Inflammatory macrophage (primary cell): ENCODE measurements around the gene GAB3.
"Not testable (repeated sequence)": the region's sequence is repeated elsewhere in the genome, so short reads cannot be mapped to it uniquely, and the experiment has no call there.

Source experiments
- DNase-seq, 2 donors: peaks; one replicate each; pipeline ENCODE4 v3.0.0-alpha.2; 2020 to 2022

The GAB3 gene

GRCh38 chrX:154655786-154656185 is 95.1 kb downstream of the GAB3 start:
- DNase-seq = no peak

- DNase-seq = no peak
These were observed 95.5 kb downstream of the GAB3 start for GRCh38 chrX:154655346-154655745.

GRCh38 chrX:154654925-154655324 is 96.0 kb downstream of the GAB3 start:
- DNase-seq = no peak

GRCh38 chrX:154654372-154654771 is 96.5 kb downstream of the GAB3 start:
- no peak for DNase-seq

- DNase-seq = not testable (repeated sequence)
These were observed 97.5 kb downstream of the GAB3 start, which contains the start of gene CTAG2 for GRCh38 chrX:154653413-154653812. Gene CTAG2, minus strand, starts transcription at chrX:154653579. Its CDS starts 64 bp downstream, at chrX:154653515.

GRCh38 chrX:154653048-154653401 is 97.9 kb downstream of the GAB3 start:
- DNase-seq = no peak

- DNase-seq = no peak
These were observed 98.4 kb downstream of the GAB3 start for GRCh38 chrX:154652311-154653047.

GRCh38 chrX:154650221-154650510 is 100.7 kb downstream of the GAB3 start:
- DNase-seq = peak; percentile 48 to 68

- DNase-seq = no peak
These were observed 101.2 kb downstream of the GAB3 start for GRCh38 chrX:154649503-154650220.

- DNase-seq = no peak
These were observed 101.9 kb downstream of the GAB3 start for GRCh38 chrX:154648931-154649330.

GRCh38 chrX:154645745-154646378 is 105.0 kb downstream of the GAB3 start:
- DNase-seq = not testable (repeated sequence)

GRCh38 chrX:154643708-154644107 is 107.2 kb downstream of the GAB3 start:
- not testable (repeated sequence) for DNase-seq

GRCh38 chrX:154641740-154642139 is 109.1 kb downstream of the GAB3 start:
- DNase-seq = not testable (repeated sequence)

- not testable (repeated sequence) for DNase-seq
These were observed 117.2 kb downstream of the GAB3 start for GRCh38 chrX:154633661-154634060.

- not testable (repeated sequence) for DNase-seq
These were observed 119.9 kb downstream of the GAB3 start for GRCh38 chrX:154630949-154631348.

- DNase-seq = not testable (repeated sequence)
These were observed 121.9 kb downstream of the GAB3 start for GRCh38 chrX:154628960-154629359.
